Liver (tissue), 9 donors: ENCODE results near the gene GRK2. TPM values are rescaled to one million over a fixed set of nuclear protein-coding genes. Genes with fewer than 3 reads are reported as not detected.

Source experiments
- DNase-seq: peaks from one replicate; pipeline ENCODE4 v3.0.0-alpha.2; 2017; ENCODE audit warnings: low spot score
- H3K27ac ChIP-seq, 2 donors: one replicate each; pipeline ENCODE4 v1.7.0; 2013; ENCODE audit warnings: inconsistent platforms in 2 of 2, low read length in 2 of 2, control low read depth in 1 of 2, low read depth in 1 of 2, mild to moderate bottlenecking in 1 of 2
- H3K27me3 ChIP-seq, 4 donors: one replicate each; pipeline versions ENCODE4 v1.6.1 to v1.7.0; 2013; ENCODE audit warnings: low read length in 3 of 4, inconsistent platforms in 1 of 4, mild to moderate bottlenecking in 1 of 4, moderate library complexity in 1 of 4; ENCODE audit not compliant: control insufficient read depth in 4 of 4, insufficient read depth in 4 of 4
- H3K36me3 ChIP-seq, 4 donors: one replicate each; pipeline versions ENCODE4 v1.6.1 to v1.7.0; 2013; ENCODE audit warnings: low read length in 3 of 4, mild to moderate bottlenecking in 3 of 4, low read depth in 1 of 4, moderate library complexity in 1 of 4; ENCODE audit not compliant: control insufficient read depth in 4 of 4, insufficient read depth in 3 of 4
- H3K4me1 ChIP-seq, 4 donors: one replicate each; pipeline versions ENCODE4 v1.6.1 to v1.7.0; 2013; ENCODE audit warnings: low read length in 3 of 4, mild to moderate bottlenecking in 3 of 4, moderate library complexity in 1 of 4; ENCODE audit not compliant: control insufficient read depth in 4 of 4, insufficient read depth in 4 of 4
- H3K4me3 ChIP-seq, 3 donors: one replicate each; pipeline versions ENCODE4 v1.6.1 to v1.7.0; 2013; ENCODE audit warnings: low read length in 3 of 3, control low read depth in 1 of 3, low read depth in 1 of 3, mild to moderate bottlenecking in 1 of 3
- H3K9ac ChIP-seq, 2 donors: one replicate each; pipeline ENCODE4 v1.7.0; 2013; ENCODE audit warnings: low read length in 2 of 2, mild to moderate bottlenecking in 2 of 2, moderate library complexity in 2 of 2, control low read depth in 1 of 2, low read depth in 1 of 2
- H3K9me3 ChIP-seq, 4 donors: one replicate each; pipeline versions ENCODE4 v1.6.1 to v1.7.0; 2013; ENCODE audit warnings: low read length in 3 of 4; ENCODE audit not compliant: control insufficient read depth in 4 of 4
- ATF3 ChIP-seq: IDR thresholded peaks from 2 replicates; pipeline ENCODE4 v1.6.1; 2016; ENCODE audit warnings: antibody characterized with exemption
- EGR1 ChIP-seq, 2 donors: IDR thresholded peaks; 2 replicates each; pipeline ENCODE4 v1.6.1; 2016 to 2018; ENCODE audit warnings: antibody characterized with exemption in 2 of 2, low read depth in 2 of 2
- FOXA1 ChIP-seq: IDR thresholded peaks from 2 replicates; pipeline ENCODE4 v1.6.1; 2016; ENCODE audit warnings: antibody characterized with exemption
- FOXA2 ChIP-seq: IDR thresholded peaks from 2 replicates; pipeline ENCODE4 v1.6.1; 2016; ENCODE audit warnings: antibody characterized with exemption
- GABPA ChIP-seq, 2 donors: IDR thresholded peaks in 1 of 2; conservative IDR thresholded peaks in 1 of 2; 2 replicates each; pipeline ENCODE4 v1.6.1; 2016; ENCODE audit warnings: antibody characterized with exemption in 2 of 2, mild to moderate bottlenecking in 1 of 2, moderate library complexity in 1 of 2
- HNF4G ChIP-seq: IDR thresholded peaks from 2 replicates; pipeline ENCODE4 v1.6.1; 2016; ENCODE audit warnings: antibody characterized with exemption
- JUND ChIP-seq, 2 donors: IDR thresholded peaks; 2 replicates each; pipeline ENCODE4 v1.6.1; 2016; ENCODE audit warnings: antibody characterized with exemption in 2 of 2
- MAX ChIP-seq: IDR thresholded peaks from 2 replicates; pipeline ENCODE4 v1.6.1; 2016; ENCODE audit warnings: antibody characterized with exemption
- NR2F2 ChIP-seq: IDR thresholded peaks from 2 replicates; pipeline ENCODE4 v1.6.1; 2016; ENCODE audit warnings: antibody characterized with exemption
- RAD21 ChIP-seq, 2 donors: IDR thresholded peaks; 2 replicates each; pipeline ENCODE4 v1.6.1; 2016; ENCODE audit warnings: antibody characterized with exemption in 2 of 2, mild to moderate bottlenecking in 2 of 2
- RXRA ChIP-seq, 2 donors: IDR thresholded peaks; 2 replicates each; pipeline ENCODE4 v1.6.1; 2017 to 2018; ENCODE audit warnings: antibody characterized with exemption in 2 of 2, mild to moderate bottlenecking in 1 of 2
- SP1 ChIP-seq: IDR thresholded peaks from 2 replicates; pipeline ENCODE4 v1.6.1; 2018; ENCODE audit warnings: antibody characterized with exemption, mild to moderate bottlenecking
- TAF1 ChIP-seq: conservative IDR thresholded peaks from 2 replicates; pipeline ENCODE4 v1.6.1; 2016; ENCODE audit warnings: antibody characterized with exemption, mild to moderate bottlenecking
- YY1 ChIP-seq: IDR thresholded peaks from 2 replicates; pipeline ENCODE4 v1.6.1; 2016; ENCODE audit warnings: antibody characterized with exemption, mild to moderate bottlenecking
- WGBS: extraction: QIAGEN DNeasy Blood & Tissue Kit; methylation state at CpG from one replicate; pipeline ENCODE4 v1.1.7; 2013; 5-methylcytosine and 5-hydroxymethylcytosine counted together
- polyA plus RNA-seq, 2 donors: library from polyadenylated mRNA; stranded (reverse) in 1 of 2; unstranded in 1 of 2; fragments of 200-250 nt in 1 of 2; fragments of >200 nt in 1 of 2; fragmentation: Nextera tagmentation in 1 of 2; extraction: Ambion mirVana in 1 of 2; gene quantifications; one replicate each; pipeline versions ENCODE4 v1.2.1 to v1.2.3, GENCODE V29; 2013 to 2015
- total RNA-seq, 2 donors: library from RNA; depleted of rRNA; stranded (reverse); fragments of >200 nt; gene quantifications; one replicate each; pipeline ENCODE4 v1.2.3, GENCODE V29; 2014
- TF ChIP-seq, protein P1 (sequence below): IDR thresholded peaks from 2 replicates; pipeline ENCODE4 v1.6.1; 2016; ENCODE audit warnings: antibody characterized with exemption
- TF ChIP-seq, protein P2 (sequence below): fragments of 150-350 bp; IDR thresholded peaks from 2 replicates; pipeline ENCODE4 v1.5.1; 2017; ENCODE audit warnings: improper control_type of control experiment, low read depth, low read length; ENCODE audit not compliant: missing input control
- TF ChIP-seq, protein P3 (sequence below): IDR thresholded peaks from 2 replicates; pipeline ENCODE4 v1.6.1; 2016; ENCODE audit warnings: antibody characterized with exemption, mild to moderate bottlenecking
- donor health status: healthy.
- donor health status: healthy.
- donor health status: healthy.
- donor health status: healthy.
- donor health status: healthy.

GRK2 gene
- total and polyA plus RNA-seq, 4 donors, result 13.4 to 41.4 (median 31.7) TPM

DNA sequence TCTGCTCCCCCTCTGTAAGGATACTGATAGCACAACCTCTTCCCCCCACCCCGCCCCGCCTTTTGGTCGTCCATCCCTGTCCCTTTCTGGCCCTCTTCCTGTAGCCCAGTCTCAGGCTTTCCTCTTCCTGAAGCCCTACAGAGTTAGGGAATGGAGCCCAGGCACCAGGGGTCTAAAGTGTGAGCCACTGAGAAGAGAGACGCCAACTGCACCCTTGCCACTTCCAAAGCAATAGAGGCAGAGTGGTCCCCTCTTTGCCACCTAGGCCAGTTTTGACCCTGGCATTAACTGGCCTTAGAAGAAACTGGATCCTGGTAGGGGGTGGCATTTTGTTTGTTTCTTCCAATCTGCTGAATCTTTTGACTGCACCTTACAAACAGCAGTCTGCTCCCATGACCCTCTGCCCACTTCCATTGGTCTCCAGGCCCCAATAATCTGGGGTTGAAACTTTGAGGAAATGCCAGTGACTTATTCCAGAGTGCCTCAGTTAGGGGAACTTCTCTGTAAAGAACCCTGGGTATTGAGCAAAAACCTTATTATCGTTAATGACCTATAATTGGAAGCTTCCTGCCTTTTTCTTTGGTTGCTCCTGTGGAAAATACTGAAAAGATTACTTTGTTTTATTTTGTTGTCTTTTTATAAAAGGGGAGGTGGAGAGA, 9.7 kb upstream of the GRK2 start:
- H3K4me3 ChIP-seq, result no peak overlapping the region
- H3K4me1 ChIP-seq, result peaks cover 9 to 58% (median 35%) of the 10 kb centered on the region in 4 donors
- H3K9ac ChIP-seq, result no peak overlapping the region
- TF ChIP-seq JUND (IDR thresholded peaks at IDR 0.05), result no peak
- TF ChIP-seq, protein P1, sequence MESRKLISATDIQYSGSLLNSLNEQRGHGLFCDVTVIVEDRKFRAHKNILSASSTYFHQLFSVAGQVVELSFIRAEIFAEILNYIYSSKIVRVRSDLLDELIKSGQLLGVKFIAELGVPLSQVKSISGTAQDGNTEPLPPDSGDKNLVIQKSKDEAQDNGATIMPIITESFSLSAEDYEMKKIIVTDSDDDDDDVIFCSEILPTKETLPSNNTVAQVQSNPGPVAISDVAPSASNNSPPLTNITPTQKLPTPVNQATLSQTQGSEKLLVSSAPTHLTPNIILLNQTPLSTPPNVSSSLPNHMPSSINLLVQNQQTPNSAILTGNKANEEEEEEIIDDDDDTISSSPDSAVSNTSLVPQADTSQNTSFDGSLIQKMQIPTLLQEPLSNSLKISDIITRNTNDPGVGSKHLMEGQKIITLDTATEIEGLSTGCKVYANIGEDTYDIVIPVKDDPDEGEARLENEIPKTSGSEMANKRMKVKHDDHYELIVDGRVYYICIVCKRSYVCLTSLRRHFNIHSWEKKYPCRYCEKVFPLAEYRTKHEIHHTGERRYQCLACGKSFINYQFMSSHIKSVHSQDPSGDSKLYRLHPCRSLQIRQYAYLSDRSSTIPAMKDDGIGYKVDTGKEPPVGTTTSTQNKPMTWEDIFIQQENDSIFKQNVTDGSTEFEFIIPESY, result no peak
- no peak for TF ChIP-seq RAD21 (IDR thresholded peaks at IDR 0.05)
- no peak for TF ChIP-seq MAX
- no peak for TF ChIP-seq HNF4G
- TF ChIP-seq, protein P2, sequence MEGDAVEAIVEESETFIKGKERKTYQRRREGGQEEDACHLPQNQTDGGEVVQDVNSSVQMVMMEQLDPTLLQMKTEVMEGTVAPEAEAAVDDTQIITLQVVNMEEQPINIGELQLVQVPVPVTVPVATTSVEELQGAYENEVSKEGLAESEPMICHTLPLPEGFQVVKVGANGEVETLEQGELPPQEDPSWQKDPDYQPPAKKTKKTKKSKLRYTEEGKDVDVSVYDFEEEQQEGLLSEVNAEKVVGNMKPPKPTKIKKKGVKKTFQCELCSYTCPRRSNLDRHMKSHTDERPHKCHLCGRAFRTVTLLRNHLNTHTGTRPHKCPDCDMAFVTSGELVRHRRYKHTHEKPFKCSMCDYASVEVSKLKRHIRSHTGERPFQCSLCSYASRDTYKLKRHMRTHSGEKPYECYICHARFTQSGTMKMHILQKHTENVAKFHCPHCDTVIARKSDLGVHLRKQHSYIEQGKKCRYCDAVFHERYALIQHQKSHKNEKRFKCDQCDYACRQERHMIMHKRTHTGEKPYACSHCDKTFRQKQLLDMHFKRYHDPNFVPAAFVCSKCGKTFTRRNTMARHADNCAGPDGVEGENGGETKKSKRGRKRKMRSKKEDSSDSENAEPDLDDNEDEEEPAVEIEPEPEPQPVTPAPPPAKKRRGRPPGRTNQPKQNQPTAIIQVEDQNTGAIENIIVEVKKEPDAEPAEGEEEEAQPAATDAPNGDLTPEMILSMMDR, result no peak
- TF ChIP-seq TAF1, result no peak
- TF ChIP-seq, protein P3, sequence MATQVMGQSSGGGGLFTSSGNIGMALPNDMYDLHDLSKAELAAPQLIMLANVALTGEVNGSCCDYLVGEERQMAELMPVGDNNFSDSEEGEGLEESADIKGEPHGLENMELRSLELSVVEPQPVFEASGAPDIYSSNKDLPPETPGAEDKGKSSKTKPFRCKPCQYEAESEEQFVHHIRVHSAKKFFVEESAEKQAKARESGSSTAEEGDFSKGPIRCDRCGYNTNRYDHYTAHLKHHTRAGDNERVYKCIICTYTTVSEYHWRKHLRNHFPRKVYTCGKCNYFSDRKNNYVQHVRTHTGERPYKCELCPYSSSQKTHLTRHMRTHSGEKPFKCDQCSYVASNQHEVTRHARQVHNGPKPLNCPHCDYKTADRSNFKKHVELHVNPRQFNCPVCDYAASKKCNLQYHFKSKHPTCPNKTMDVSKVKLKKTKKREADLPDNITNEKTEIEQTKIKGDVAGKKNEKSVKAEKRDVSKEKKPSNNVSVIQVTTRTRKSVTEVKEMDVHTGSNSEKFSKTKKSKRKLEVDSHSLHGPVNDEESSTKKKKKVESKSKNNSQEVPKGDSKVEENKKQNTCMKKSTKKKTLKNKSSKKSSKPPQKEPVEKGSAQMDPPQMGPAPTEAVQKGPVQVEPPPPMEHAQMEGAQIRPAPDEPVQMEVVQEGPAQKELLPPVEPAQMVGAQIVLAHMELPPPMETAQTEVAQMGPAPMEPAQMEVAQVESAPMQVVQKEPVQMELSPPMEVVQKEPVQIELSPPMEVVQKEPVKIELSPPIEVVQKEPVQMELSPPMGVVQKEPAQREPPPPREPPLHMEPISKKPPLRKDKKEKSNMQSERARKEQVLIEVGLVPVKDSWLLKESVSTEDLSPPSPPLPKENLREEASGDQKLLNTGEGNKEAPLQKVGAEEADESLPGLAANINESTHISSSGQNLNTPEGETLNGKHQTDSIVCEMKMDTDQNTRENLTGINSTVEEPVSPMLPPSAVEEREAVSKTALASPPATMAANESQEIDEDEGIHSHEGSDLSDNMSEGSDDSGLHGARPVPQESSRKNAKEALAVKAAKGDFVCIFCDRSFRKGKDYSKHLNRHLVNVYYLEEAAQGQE, result no peak
- no peak for TF ChIP-seq FOXA1
- TF ChIP-seq SP1, result no peak
- no peak for TF ChIP-seq GABPA (IDR thresholded peaks at IDR 0.05 in 1 of 2, conservative IDR thresholded peaks at IDR 0.05 in 1 of 2)
- TF ChIP-seq FOXA2, result no peak
- no peak for TF ChIP-seq RXRA (IDR thresholded peaks at IDR 0.05)
- no peak for TF ChIP-seq ATF3
- no peak for TF ChIP-seq EGR1 (IDR thresholded peaks at IDR 0.05; ENCODE audit: low read depth in 2 of 2)
- 68% methylated on average over 5 of the region's 5 CpGs for WGBS
- no peak for DNase-seq
- peak overlapping the region; percentile 40 to 55 for H3K27ac ChIP-seq
- no peaks in the 10 kb centered on the region for H3K9me3 ChIP-seq
- H3K27me3 ChIP-seq, result no peaks in the 10 kb centered on the region
- H3K36me3 ChIP-seq, result peaks cover 16 to 42% (median 40%) of the 10 kb centered on the region in 4 donors

DNA sequence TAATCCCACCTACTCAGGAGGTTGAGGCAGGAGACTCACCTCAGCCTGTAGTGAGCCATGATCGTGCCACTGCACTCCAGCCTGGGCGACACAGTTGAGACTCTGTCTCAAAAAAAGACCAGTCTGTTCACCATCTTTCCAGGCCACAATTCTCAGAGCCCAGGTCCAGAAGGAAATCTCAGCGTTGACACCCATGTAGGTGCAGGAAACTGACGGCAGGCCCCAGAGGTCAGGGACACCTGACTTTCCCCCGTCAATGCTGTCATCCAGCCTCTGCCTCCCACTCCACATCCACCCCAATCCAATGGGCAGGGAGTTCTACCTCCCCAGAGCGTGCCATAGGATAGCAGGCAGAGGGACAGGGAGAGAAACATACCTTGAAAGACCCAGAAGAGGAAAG, 5.9 kb upstream of the GRK2 start:
- Histone ChIP-seq H3K27me3 (no peaks in the 10 kb centered on the region), H3K36me3 (peaks cover 0 to 7% (median 6%) of the 10 kb centered on the region in 4 donors), H3K4me1 (peaks cover 12 to 55% (median 37%) of the 10 kb centered on the region in 4 donors), H3K9me3 (no peaks in the 10 kb centered on the region), H3K9ac (no peak overlapping the region), H3K27ac (no peak overlapping the region), H3K4me3 (no peak overlapping the region)
- WGBS, result 90% methylated on average over 6 of the region's 6 CpGs
- DNase-seq, result no peak
- TF ChIP-seq ATF3, result no peak
- no peak for TF ChIP-seq YY1
- no peak for TF ChIP-seq HNF4G
- TF ChIP-seq RAD21 (IDR thresholded peaks at IDR 0.05), result no peak
- TF ChIP-seq MAX, result no peak
- no peak for TF ChIP-seq RXRA (IDR thresholded peaks at IDR 0.05)
- no peak for TF ChIP-seq GABPA (IDR thresholded peaks at IDR 0.05 in 1 of 2, conservative IDR thresholded peaks at IDR 0.05 in 1 of 2)
- TF ChIP-seq, protein P1, result no peak
- TF ChIP-seq NR2F2, result no peak
- TF ChIP-seq FOXA1, result no peak
- no peak for TF ChIP-seq EGR1 (IDR thresholded peaks at IDR 0.05; ENCODE audit: low read depth in 2 of 2)
- no peak for TF ChIP-seq TAF1
- TF ChIP-seq, protein P2, result no peak
